ENCODE results near the gene TNIK. TPM values are rescaled to one million over a fixed set of nuclear protein-coding genes. Genes with fewer than 3 reads are reported as not detected.
A peak's percentile ranks its signal among the peaks of the same experiment; 100 is the strongest.

TNIK gene
- total and polyA plus RNA-seq, 2 of the 13 experiments (the other 11 are each of a cell fraction or from before 2014, with no cell fraction given), result 0.15 to 0.22 TPM

DNA sequence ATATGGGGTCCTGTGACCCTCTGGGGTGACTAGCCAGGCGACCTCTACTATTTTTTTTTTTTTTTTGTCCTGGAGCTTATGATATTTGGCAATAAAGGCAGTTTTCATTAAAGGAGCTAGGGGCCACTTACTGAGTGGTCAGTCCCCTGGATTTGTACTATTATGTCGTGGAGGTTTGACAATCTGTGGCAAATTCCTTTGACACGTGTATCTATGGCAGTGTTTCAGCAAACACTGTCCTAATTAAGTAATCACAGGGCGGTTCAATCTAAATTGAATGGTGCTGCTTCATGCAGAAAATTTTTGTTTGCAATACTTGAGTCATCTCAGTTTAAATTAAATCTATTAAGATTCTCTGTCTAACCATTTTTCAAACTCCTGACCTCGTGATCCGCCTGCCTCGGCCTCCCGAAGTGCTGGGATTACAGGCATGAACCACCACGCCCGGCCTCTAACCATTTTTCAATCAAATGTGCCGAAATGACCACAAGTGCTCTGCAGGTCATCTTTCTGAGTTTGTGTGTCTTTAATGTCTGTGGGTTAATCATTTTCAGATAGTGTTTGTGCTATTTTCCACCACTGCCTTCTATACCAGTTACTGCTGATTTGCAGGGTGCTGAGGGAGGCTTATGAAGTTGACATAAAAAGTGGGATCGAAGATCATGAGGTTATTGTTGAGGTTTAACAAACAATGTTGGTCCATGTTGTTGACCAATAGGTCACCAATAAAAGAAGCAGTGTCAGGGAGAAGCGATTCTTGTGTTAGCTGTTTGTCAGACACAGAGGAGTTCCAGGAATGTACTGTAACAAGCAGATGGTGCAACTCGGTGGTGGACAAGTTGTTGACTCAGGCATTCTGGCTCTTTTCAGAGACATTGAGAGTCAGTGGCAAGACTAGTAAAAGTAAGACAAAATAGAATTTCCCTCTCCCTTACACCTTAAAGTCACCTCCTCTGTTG, 415.1 kb downstream of the TNIK start (continued):
- TF ChIP-seq, protein P1, sequence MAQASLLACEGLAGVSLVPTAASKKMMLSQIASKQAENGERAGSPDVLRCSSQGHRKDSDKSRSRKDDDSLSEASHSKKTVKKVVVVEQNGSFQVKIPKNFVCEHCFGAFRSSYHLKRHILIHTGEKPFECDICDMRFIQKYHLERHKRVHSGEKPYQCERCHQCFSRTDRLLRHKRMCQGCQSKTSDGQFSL (CRISPR knock-in tag; IDR thresholded peaks at IDR 0.05), result no peak
- TF ChIP-seq PAF1 (CRISPR knock-in tag; IDR thresholded peaks at IDR 0.05) (no peak), HES4 (CRISPR knock-in tag; IDR thresholded peaks at IDR 0.05; ENCODE audit: borderline replicate concordance) (no peak), ZNF264 (CRISPR knock-in tag; IDR thresholded peaks at IDR 0.05) (peak; percentile 88; the same call in 1 of the 2 replicates), HDAC6 (IDR thresholded peaks at IDR 0.05; ENCODE audit: low read depth, low read length) (no peak), ZNF335 (CRISPR knock-in tag; IDR thresholded peaks at IDR 0.05) (no peak; the same call in none of the 2 replicates), IRX3 (CRISPR knock-in tag; IDR thresholded peaks at IDR 0.05; ENCODE audit: borderline replicate concordance, low read depth) (no peak; the same call in 1 of the 2 replicates), ZMYM4 (CRISPR knock-in tag; IDR thresholded peaks at IDR 0.05) (peak; percentile 98), WIZ (CRISPR knock-in tag; IDR thresholded peaks at IDR 0.05) (no peak), MBNL3 (CRISPR knock-in tag; conservative IDR thresholded peaks at IDR 0.05) (no peak), FOXJ3 (CRISPR knock-in tag; IDR thresholded peaks at IDR 0.05; ENCODE audit: borderline replicate concordance) (peak; percentile 100), PAX8 (CRISPR knock-in tag; IDR thresholded peaks at IDR 0.05; ENCODE audit: borderline replicate concordance) (no peak), FLYWCH1 (CRISPR knock-in tag; IDR thresholded peaks at IDR 0.05) (no peak), RNF2 (conservative IDR thresholded peaks at IDR 0.05; ENCODE audit: low read depth) (no peak), MXD4 (CRISPR knock-in tag; IDR thresholded peaks at IDR 0.05) (peak; percentile 80; the same call in 1 of the 2 replicates)
- TF ChIP-seq, protein P2, sequence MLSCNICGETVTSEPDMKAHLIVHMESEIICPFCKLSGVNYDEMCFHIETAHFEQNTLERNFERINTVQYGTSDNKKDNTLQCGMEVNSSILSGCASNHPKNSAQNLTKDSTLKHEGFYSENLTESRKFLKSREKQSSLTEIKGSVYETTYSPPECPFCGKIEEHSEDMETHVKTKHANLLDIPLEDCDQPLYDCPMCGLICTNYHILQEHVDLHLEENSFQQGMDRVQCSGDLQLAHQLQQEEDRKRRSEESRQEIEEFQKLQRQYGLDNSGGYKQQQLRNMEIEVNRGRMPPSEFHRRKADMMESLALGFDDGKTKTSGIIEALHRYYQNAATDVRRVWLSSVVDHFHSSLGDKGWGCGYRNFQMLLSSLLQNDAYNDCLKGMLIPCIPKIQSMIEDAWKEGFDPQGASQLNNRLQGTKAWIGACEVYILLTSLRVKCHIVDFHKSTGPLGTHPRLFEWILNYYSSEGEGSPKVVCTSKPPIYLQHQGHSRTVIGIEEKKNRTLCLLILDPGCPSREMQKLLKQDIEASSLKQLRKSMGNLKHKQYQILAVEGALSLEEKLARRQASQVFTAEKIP (CRISPR knock-in tag; IDR thresholded peaks at IDR 0.05; ENCODE audit: borderline replicate concordance), result no peak
- TF ChIP-seq, protein P3, sequence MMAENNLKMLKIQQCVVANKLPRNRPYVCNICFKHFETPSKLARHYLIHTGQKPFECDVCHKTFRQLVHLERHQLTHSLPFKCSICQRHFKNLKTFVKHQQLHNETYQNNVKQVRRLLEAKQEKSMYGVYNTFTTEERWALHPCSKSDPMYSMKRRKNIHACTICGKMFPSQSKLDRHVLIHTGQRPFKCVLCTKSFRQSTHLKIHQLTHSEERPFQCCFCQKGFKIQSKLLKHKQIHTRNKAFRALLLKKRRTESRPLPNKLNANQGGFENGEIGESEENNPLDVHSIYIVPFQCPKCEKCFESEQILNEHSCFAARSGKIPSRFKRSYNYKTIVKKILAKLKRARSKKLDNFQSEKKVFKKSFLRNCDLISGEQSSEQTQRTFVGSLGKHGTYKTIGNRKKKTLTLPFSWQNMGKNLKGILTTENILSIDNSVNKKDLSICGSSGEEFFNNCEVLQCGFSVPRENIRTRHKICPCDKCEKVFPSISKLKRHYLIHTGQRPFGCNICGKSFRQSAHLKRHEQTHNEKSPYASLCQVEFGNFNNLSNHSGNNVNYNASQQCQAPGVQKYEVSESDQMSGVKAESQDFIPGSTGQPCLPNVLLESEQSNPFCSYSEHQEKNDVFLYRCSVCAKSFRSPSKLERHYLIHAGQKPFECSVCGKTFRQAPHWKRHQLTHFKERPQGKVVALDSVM (CRISPR knock-in tag; IDR thresholded peaks at IDR 0.05), result 0 out of 2 replicates have a peak, but pooled peaks have one; percentile 55
- TF ChIP-seq, protein P4, sequence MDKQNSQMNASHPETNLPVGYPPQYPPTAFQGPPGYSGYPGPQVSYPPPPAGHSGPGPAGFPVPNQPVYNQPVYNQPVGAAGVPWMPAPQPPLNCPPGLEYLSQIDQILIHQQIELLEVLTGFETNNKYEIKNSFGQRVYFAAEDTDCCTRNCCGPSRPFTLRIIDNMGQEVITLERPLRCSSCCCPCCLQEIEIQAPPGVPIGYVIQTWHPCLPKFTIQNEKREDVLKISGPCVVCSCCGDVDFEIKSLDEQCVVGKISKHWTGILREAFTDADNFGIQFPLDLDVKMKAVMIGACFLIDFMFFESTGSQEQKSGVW (CRISPR knock-in tag; IDR thresholded peaks at IDR 0.05; ENCODE audit: borderline replicate concordance), result no peak
- TF ChIP-seq, protein P5, sequence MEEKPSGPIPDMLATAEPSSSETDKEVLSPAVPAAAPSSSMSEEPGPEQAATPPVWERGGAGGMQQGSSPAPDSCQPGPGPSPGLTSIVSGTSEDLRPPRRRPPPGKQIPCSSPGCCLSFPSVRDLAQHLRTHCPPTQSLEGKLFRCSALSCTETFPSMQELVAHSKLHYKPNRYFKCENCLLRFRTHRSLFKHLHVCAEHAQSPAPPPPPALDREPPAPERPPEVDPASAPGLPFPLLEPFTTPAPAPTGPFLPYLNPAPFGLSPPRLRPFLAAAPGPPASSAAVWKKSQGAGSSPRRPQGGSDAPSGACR (CRISPR knock-in tag; IDR thresholded peaks at IDR 0.05), result peak; percentile 91
- TF ChIP-seq, protein P6, sequence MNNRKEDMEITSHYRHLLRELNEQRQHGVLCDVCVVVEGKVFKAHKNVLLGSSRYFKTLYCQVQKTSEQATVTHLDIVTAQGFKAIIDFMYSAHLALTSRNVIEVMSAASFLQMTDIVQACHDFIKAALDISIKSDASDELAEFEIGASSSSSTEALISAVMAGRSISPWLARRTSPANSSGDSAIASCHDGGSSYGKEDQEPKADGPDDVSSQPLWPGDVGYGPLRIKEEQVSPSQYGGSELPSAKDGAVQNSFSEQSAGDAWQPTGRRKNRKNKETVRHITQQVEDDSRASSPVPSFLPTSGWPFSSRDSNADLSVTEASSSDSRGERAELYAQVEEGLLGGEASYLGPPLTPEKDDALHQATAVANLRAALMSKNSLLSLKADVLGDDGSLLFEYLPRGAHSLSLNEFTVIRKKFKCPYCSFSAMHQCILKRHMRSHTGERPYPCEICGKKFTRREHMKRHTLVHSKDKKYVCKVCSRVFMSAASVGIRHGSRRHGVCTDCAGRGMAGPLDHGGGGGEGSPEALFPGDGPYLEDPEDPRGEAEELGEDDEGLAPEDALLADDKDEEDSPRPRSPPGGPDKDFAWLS (CRISPR knock-in tag; IDR thresholded peaks at IDR 0.05; ENCODE audit: borderline replicate concordance), result no peak

Measured in HepG2 (cell line).